HCT116 (cell line): ENCODE data around the gene UMAD1. TPM values are rescaled to one million over a fixed set of nuclear protein-coding genes. Genes with fewer than 3 reads are reported as not detected.

ENCODE experiments used
- ATAC-seq: fragments of 200-7000 bp; cut with Tn5 transposase; 2 replicates; pipeline ENCODE4 v1.9.1; 2020; ENCODE audit warnings: mild to moderate bottlenecking, moderate library complexity
- BruUV-seq: library from RNA; stranded (reverse); fragments of 400-500 nt; replicated peaks from 2 replicates; lab custom pipeline; 2021; lab: Mats Ljungman, UMichigan
- CTCF ChIA-PET: fragments of 300-600 bp; sonication (Branson Sonifier 250); formaldehyde crosslinking; loops from one replicate; lab custom pipeline; 2021; ENCODE audit warnings: antibody characterized with exemption; lab: Charles Lee
- POLR2A ChIA-PET: fragments of 300-600, 350-600 bp; sonication (Branson Sonifier 250); formaldehyde crosslinking; loops from one replicate; lab custom pipeline; 2021; ENCODE audit warnings: antibody characterized with exemption; lab: Charles Lee
- RAD21 ChIA-PET, 2 experiments: fragments of 300-600 bp; sonication (Branson Sonifier 250); formaldehyde crosslinking; loops; one replicate each; lab custom pipeline; 2023; ENCODE audit warnings: low total read pairs in 2 of 2; ENCODE audit not compliant: uncharacterized antibody in 2 of 2, unreplicated experiment in 2 of 2, low non-redundant PET in 1 of 2; lab: Charles Lee
- DNase-seq: peaks from one replicate; pipeline ENCODE4 v3.0.0-alpha.2; 2010; ENCODE audit warnings: low read depth, low spot score
- H2AFZ ChIP-seq: fragments of 200-600 bp; shearing (Covaris generic), sonication (generic); 2 replicates; pipeline ENCODE4 v1.6.1; 2017; ENCODE audit warnings: low read depth, mixed run types, mixed read lengths, antibody characterized with exemption, low read length; ENCODE audit not compliant: poor library complexity, severe bottlenecking
- H3K27ac ChIP-seq: 2 replicates; pipeline ENCODE4 v1.5.1; 2012; ENCODE audit warnings: low read depth, low read length
- H3K27me3 ChIP-seq: fragments of 200-600 bp; sonication (generic); 2 replicates; pipeline ENCODE4 v1.6.1; 2016; ENCODE audit warnings: mixed run types, low read length, mixed read lengths; ENCODE audit not compliant: insufficient read depth
- H3K36me3 ChIP-seq, 2 experiments: fragments of 200-500 bp in 1 of 2; fragments of 200-600 bp in 1 of 2; sonication (Bioruptor generic) in 1 of 2; sonication (generic) in 1 of 2; 2 replicates each; pipeline versions ENCODE4 v1.5.1 to v1.6.1; 2014 to 2016; ENCODE audit warnings: low read length in 2 of 2, inconsistent platforms in 1 of 2, mixed read lengths in 1 of 2, mixed run types in 1 of 2; ENCODE audit not compliant: insufficient read depth in 2 of 2, control insufficient read depth in 1 of 2
- H3K4me1 ChIP-seq, 2 experiments: fragments of 200-600 bp in 1 of 2; sonication (generic) in 1 of 2; 2 replicates each; pipeline versions ENCODE4 v1.5.1 to v1.6.1; 2012 to 2017; ENCODE audit warnings: low read length in 2 of 2, inconsistent platforms in 1 of 2, mild to moderate bottlenecking in 1 of 2, mixed read lengths in 1 of 2, mixed run types in 1 of 2, moderate library complexity in 1 of 2; ENCODE audit not compliant: insufficient read depth in 2 of 2, control insufficient read depth in 1 of 2
- H3K4me2 ChIP-seq: fragments of 200-600 bp; sonication (generic); 2 replicates; pipeline ENCODE4 v1.6.1; 2017; ENCODE audit warnings: mixed run types, low read length, mixed read lengths
- H3K4me3 ChIP-seq, 2 experiments: fragments of 200-600 bp in 1 of 2; sonication (generic) in 1 of 2; replicated peaks in 1 of 2; 2 replicates each; pipeline ENCODE4 v1.5.1; 2011 to 2016; ENCODE audit warnings: low read length in 2 of 2, control low read depth in 1 of 2, low read depth in 1 of 2, mild to moderate bottlenecking in 1 of 2, mixed read lengths in 1 of 2, mixed run types in 1 of 2
- H3K79me2 ChIP-seq: fragments of 200-600 bp; sonication (generic); 2 replicates; pipeline ENCODE4 v1.6.1; 2017; ENCODE audit warnings: mild to moderate bottlenecking, mixed run types, low read length, moderate library complexity, mixed read lengths; ENCODE audit not compliant: insufficient read depth
- H3K9ac ChIP-seq: fragments of 200-600 bp; sonication (generic); 2 replicates; pipeline ENCODE4 v1.6.1; 2016; ENCODE audit warnings: low read length, mixed read lengths
- H3K9me2 ChIP-seq: fragments of 200-600 bp; sonication (generic), shearing (Covaris generic); 2 replicates; pipeline ENCODE4 v1.6.1; 2017; ENCODE audit warnings: mixed run types, mild to moderate bottlenecking, moderate library complexity; ENCODE audit not compliant: insufficient read depth
- H3K9me3 ChIP-seq, 2 experiments: fragments of 200-500 bp in 1 of 2; fragments of 200-600 bp in 1 of 2; sonication (Bioruptor generic) in 1 of 2; sonication (generic) in 1 of 2; 2 replicates each; pipeline ENCODE4 v1.6.1; 2014 to 2017; ENCODE audit warnings: low read length in 2 of 2, mixed read lengths in 2 of 2, inconsistent platforms in 1 of 2, low read depth in 1 of 2, mild to moderate bottlenecking in 1 of 2, mixed run types in 1 of 2, moderate library complexity in 1 of 2; ENCODE audit not compliant: control insufficient read depth in 1 of 2, insufficient read depth in 1 of 2
- H4K20me1 ChIP-seq: fragments of 200-600 bp; sonication (generic), shearing (Covaris generic); 2 replicates; pipeline ENCODE4 v1.6.1; 2017; ENCODE audit warnings: mixed run types, mild to moderate bottlenecking, moderate library complexity; ENCODE audit not compliant: insufficient read depth
- CBX3 ChIP-seq: IDR thresholded peaks from 2 replicates; pipeline ENCODE4 v1.6.1; 2012; ENCODE audit warnings: low read depth
- CEBPB ChIP-seq: IDR thresholded peaks from 2 replicates; pipeline ENCODE4 v1.6.1; 2012; ENCODE audit warnings: low read depth
- ELF1 ChIP-seq: IDR thresholded peaks from 2 replicates; pipeline ENCODE4 v1.6.1; 2012; ENCODE audit warnings: low read depth, borderline replicate concordance
- EZH2 ChIP-seq: fragments of 200-600 bp; sonication (generic); IDR thresholded peaks from 2 replicates; pipeline ENCODE4 v1.6.1; 2017; ENCODE audit warnings: antibody characterized with exemption, mixed run types
- JUND ChIP-seq: IDR thresholded peaks from 2 replicates; pipeline ENCODE4 v1.6.1; 2012
- POLR2A ChIP-seq: IDR thresholded peaks from 2 replicates; pipeline ENCODE4 v1.7.0; 2011; ENCODE audit warnings: borderline replicate concordance; ENCODE audit not compliant: insufficient read depth, insufficient read length; ENCODE audit errors: extremely low read depth
- RAD21 ChIP-seq: IDR thresholded peaks from 2 replicates; pipeline ENCODE4 v1.6.1; 2012; ENCODE audit warnings: low read depth, mild to moderate bottlenecking
- REST ChIP-seq: IDR thresholded peaks from 2 replicates; pipeline ENCODE4 v1.6.1; 2012; ENCODE audit warnings: low read depth
- SP1 ChIP-seq: IDR thresholded peaks from 2 replicates; pipeline ENCODE4 v1.6.1; 2012; ENCODE audit warnings: low read depth
- YY1 ChIP-seq: IDR thresholded peaks from 2 replicates; pipeline ENCODE4 v1.6.1; 2011; ENCODE audit warnings: low read length, low read depth, moderate library complexity, mild to moderate bottlenecking; ENCODE audit not compliant: insufficient replicate concordance; ENCODE audit errors: extremely low read depth
- ZFX ChIP-seq: fragments of 450-650 bp; IDR thresholded peaks from 2 replicates; pipeline ENCODE4 v1.6.1; 2017
- ZNF274 ChIP-seq: fragments of 200-500 bp; sonication (Bioruptor generic); IDR thresholded peaks from 2 replicates; pipeline ENCODE4 v1.6.1; 2014; ENCODE audit warnings: mild to moderate bottlenecking, low read depth, low read length, inconsistent platforms
- intact Hi-C: fragments of 100-400 bp; cut with micrococcal nuclease; formaldehyde crosslinking; loops from 2 replicates; pipeline ENCODE4 v1.10.0; 2022
- total RNA-seq: library from RNA; stranded (reverse); gene quantifications from one replicate; pipeline ENCODE4 v1.2.1, GENCODE V29; 2021; ENCODE audit not compliant: unreplicated experiment
- TF ChIP-seq, protein P1 (sequence below): IDR thresholded peaks from 2 replicates; pipeline ENCODE4 v1.6.1; 2012

UMAD1 gene
- total RNA-seq, 1 experiment from 2014 or later = 12.7 TPM

DNA sequence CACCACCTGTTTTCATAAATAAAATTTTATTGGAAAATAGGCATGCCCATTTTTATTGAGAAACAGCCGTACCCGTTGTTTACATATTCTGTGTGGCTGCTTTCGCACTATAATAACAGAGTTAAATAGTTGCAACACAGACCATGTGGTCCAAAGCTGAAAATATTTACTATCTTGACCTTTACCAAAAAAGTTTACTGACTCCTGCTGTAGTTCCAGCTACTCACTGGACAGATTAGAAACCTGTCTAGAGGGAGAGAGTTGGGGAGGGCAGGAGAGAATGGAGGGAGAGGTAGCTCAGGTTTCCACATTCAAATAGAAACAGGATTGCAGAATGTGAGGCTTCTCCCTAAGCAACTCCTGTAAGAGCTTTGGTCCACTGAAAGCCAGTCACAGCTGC lies 273.0 kb downstream of the UMAD1 start:
- ATAC-seq (no peak), DNase-seq (no peak)
- no peaks in the 10 kb centered on the region for H3K79me2 ChIP-seq
- no peaks in the 10 kb centered on the region for H4K20me1 ChIP-seq
- CTCF ChIA-PET = no interaction called here
- H3K36me3 ChIP-seq = no peaks in the 10 kb centered on the region
- no peak overlapping the region for H3K27ac ChIP-seq
- no peak overlapping the region for H3K9ac ChIP-seq
- no TSS peak for BruUV-seq
- RAD21 ChIA-PET = no interaction called here
- no peaks in the 10 kb centered on the region for H3K27me3 ChIP-seq
- no peak overlapping the region for H3K4me2 ChIP-seq
- H2AFZ ChIP-seq = no peak overlapping the region
- no peak overlapping the region for H3K4me3 ChIP-seq
- H3K4me1 ChIP-seq = no peaks in the 10 kb centered on the region
- TF ChIP-seq YY1 (no peak), JUND (no peak), POLR2A (no peak), ELF1 (no peak), EZH2 (no peak), CEBPB (no peak), ZFX (no peak), CBX3 (no peak), REST (no peak), SP1 (no peak), ZNF274 (no peak), RAD21 (no peak)
- TF ChIP-seq, protein P1, sequence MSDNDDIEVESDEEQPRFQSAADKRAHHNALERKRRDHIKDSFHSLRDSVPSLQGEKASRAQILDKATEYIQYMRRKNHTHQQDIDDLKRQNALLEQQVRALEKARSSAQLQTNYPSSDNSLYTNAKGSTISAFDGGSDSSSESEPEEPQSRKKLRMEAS = no peak
- no peaks in the 10 kb centered on the region for H3K9me3 ChIP-seq
- no peaks in the 10 kb centered on the region for H3K9me2 ChIP-seq
- intact Hi-C loops = no loop called here
- POLR2A ChIA-PET = no interaction called here
